Measurements from ENCODE around the gene RHOF.

Gene RHOF

GRCh38 chr12:121803861-121804416 is 10.5 kb upstream of the RHOF start, which contains the start of gene SETD1B:
Gene SETD1B, plus strand, starts transcription at chr12:121804009. Its CDS starts 729 bp downstream, at chr12:121804738.
- peak; percentile 72 for DNase-seq

DNA sequence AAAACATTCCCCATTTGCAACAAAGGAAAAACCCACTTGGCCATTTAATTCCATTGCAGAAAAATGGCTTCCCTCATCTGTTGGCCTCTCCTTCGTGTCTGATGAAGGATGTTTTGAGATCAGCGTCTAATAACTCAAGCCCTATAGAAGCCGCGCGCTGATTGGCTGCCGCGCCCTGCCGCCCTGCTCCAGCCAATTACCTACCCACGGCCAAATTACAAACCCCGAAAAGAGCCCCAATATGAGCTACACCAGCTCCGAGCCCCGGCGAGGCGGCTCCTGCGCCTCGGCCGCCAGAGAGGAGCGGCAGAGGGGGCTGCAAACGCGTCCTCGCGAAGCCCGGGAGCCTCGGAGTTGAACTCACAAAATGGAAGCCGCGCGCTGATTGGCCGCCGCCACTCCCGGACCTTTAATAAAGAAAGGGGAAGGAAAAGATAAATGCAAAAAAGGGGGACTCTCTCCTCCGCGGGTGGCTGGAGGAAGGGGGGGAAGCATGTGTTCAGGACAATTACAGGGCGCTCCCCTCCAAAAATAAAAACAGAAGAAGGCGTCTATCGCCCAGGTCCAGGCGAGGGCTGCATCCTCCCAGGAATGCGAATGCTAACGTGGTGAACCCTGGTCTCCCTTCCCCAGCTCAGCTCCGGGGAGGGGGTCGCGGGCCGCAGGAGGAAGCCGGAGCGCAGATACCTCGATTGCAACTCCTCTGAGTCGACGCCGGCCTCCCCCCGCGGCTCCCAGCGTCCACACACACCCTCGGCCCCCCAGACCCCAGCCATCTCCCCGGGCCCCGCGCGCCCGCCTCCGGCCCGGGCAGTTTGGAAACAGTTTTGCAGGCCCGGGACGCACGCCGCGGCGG is 9.6 kb upstream of the RHOF start:
- DNase-seq: peak; percentile 93

DNA sequence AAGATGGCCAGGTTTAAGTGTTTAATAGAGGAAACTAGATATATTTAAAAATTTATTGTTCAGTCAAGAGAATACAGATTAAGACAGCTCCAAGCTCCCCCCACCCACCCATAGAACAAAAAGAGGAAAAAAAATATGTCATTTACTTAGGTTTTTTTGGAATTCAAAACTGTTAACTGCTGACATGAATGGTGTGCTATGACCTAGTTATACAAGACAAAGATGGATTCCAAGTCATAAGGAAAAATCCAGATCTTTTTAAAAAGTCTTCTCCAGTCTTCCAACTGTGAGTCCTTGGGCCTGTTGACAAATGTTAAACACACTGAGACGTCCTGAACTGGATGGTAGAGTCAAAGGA is 9.0 kb upstream of the RHOF start:
- no peak for DNase-seq

- peak; percentile 43 for DNase-seq
Observed at GRCh38 chr12:121801595-121802484, 8.4 kb upstream of the RHOF start.

DNA sequence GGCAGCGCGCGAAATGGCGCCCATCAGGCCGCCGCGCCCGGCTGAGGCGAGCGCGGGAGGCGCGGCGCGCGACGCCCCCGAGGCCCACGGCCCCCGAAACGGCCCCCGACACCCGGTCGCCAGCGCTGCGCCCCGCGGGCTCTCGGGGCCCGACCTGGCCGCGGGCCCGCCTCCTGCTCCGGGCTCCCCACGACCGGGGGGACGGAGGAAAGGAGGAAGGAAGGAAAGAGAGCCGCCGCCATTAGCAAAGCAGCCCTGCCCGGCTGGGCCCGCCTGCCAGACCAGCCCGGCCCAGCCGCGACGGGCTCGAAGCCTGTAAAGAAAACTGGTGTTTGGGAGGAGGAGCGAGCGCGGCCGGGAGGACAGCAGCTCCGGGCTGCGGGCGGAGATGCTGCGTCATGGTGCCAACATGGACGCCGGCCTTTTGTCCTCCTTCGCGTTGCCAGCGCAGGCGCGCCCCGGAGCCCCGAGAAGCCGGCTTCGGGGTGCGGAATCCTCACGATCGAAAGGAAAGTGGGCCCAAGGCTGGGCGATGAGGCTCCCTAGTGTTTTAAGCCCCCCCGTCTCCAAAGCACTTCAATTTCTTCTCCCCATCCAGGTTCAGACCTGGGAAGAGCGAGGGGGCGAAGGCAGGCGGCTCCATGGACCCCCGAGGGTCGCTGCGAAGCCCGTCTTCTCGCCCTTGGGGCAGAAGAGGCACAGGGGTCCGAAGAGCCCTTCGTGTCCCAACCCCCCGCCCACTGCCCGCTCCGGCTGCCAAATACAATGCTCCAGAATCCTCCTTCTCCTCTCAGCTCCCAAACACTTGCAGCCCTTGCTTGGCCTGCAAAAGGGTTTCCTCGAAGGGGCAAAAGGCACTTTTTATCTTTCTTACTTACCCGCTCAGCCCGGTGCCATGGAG is 7.5 kb upstream of the RHOF start:
- peak; percentile 82 for DNase-seq

GRCh38 chr12:121799842-121800693 is 6.6 kb upstream of the RHOF start:
- DNase-seq: peak; percentile 89

DNA sequence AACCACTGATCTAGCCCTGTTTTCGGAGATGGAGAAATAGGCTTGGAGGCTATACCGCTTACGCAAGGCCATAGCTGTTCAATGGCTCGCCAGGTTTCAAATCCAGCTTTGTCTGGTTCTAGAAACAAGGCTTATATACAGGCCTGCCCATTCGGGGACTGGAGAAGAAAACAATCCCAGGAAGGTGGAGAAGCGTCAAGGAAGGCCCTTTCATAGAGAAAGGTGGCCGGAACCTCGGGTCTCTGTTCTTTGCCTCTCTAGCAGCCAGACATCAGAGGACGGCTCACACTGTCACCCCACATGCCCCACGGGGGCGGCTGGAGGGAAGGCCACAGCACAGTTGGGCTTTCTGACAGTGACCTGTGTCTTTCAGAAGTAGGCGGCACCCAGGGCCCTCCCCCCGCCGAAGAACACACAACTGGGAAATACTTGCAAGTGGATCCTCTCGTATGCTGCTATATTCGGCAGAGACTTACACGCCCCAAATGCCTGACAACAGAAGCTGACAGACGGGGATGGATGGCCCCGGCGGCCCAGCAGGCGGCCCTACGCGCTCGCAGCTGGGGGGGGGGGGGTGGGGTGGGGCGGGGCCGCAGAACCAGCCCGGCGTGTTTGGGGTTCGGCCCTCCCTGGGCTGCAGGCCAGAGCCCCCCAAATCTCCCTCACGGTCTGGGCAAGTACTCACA is 5.8 kb upstream of the RHOF start:
- DNase-seq: peak; percentile 63

GRCh38 chr12:121798787-121799155 is 5.3 kb upstream of the RHOF start:
- no peak for DNase-seq

- DNase-seq: no peak
Observed at GRCh38 chr12:121797937-121798786, 4.7 kb upstream of the RHOF start.

GRCh38 chr12:121796855-121797751 is 3.6 kb upstream of the RHOF start:
- DNase-seq: no peak

DNA sequence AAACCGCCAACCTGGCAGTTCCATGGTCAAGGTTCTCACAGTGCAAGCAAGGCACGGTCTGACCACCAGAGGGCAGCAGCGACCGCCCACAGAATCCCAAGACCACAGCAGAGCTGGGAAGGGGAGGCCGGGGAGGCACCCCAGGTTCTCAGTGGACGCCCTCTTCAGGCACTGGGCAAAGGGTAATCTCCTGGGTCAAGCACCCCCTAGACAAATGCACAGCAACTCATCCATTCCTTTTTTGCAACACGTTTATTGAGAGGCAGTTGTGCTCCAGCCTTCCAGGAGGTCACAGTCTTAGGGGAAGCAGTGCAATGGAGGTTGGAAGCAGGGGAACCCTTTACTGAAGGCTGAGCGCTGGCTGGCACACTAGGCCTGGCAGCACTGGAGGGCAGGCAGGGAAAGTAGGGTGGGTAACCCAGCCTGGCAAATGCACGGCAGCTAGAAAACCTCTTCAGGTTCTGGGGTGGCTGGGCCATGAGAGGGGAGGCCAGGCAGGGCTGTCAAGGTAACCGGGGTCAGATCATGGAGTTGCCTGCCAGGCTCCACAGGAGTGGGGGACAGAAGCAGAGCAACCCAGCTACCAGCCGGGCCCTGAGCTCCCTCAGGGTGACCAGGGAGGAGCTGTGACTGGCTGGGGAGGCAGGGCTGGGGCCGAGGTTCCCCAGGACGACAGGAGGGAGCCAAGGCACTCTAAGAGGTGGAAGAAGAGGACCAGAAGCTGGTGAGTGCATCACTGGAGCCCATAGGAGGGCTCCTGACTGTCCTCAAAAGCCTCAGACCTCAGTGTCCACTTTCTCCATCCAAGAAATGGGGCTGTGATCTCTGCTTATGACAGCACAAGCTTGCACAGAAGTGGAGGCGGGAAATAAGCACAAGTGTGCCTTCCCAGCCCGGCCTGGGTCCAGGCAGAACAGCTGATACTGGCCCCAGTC is 1.8 kb upstream of the RHOF start:
- DNase-seq: peak; percentile 89

- peak; percentile 54 for DNase-seq
Observed at GRCh38 chr12:121794534-121795033, 1.1 kb upstream of the RHOF start.

GRCh38 chr12:121793838-121794533 is 498 bp upstream of the RHOF start:
- peak; percentile 97 for DNase-seq

GRCh38 chr12:121792607-121793439 is 665 bp downstream of the RHOF start:
- peak; percentile 75 for DNase-seq

- peak; percentile 40 for DNase-seq
Observed at GRCh38 chr12:121791671-121792551, 1.6 kb downstream of the RHOF start.

All from activated CD4-positive, alpha-beta T cell treated with anti-CD3 and anti-CD28 coated beads for 48 hours (primary cell).